ENCODE data around the gene NPR3.

DNA sequence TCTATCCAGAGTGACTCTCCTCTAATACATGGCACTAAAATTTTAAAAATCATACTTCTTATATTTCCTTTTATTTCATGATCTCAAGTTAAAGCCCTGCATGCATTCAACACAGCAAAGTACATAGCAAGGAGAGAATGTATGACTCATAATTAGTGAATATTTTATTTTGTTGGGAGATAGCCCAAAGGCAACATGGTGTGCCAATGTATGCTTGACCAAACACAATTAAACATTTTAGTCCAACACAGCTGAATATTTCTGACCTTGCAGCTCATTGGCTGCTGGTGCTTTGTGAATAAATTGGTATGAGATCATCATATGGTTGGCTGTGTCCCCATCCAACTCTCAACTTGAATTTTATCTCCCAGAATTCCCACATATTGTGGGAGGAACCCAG, 103.5 kb downstream of the NPR3 start:
- TF ChIP-seq CTCF (IDR thresholded peaks at IDR 0.05; ENCODE audit: low read length): no peak
- no peak for TF ChIP-seq EZH2 (IDR thresholded peaks at IDR 0.05; ENCODE audit: borderline replicate concordance, low read length)

Measured in OCI-LY1 (cell line).